SU-DHL-6 (cell line): ENCODE results near the gene MRPL20.

ENCODE experiments used
- CTCF ChIP-seq: fragments of 200-600 bp; sonication (generic); IDR thresholded peaks from one replicate; pipeline ENCODE4 v1.5.1; 2017; ENCODE audit warnings: antibody characterized with exemption, mild to moderate bottlenecking, low read length, moderate library complexity; ENCODE audit not compliant: insufficient read depth, poor library complexity, severe bottlenecking
- EZH2phosphoT487 ChIP-seq: fragments of 200-600 bp; sonication (generic), shearing (Covaris generic); conservative IDR thresholded peaks from 2 replicates; pipeline ENCODE4 v1.6.1; 2018; ENCODE audit warnings: mild to moderate bottlenecking, antibody characterized with exemption, low read length, moderate library complexity, mixed read lengths

GRCh38 chr1:1427106-1427819 is 20.2 kb upstream of the MRPL20 start:
- TF ChIP-seq CTCF, result no peak
- TF ChIP-seq EZH2phosphoT487, result no peak
